B cell (primary cell): ENCODE measurements around the gene KRT84. TPM values are rescaled to one million over a fixed set of nuclear protein-coding genes. Genes with fewer than 3 reads are reported as not detected.

Experiments
- ATAC-seq: fragments of 200-7000 bp; cut with Tn5 transposase; one replicate; pipeline ENCODE4 v1.10.0; 2021; ENCODE audit warnings: low read depth, mild to moderate bottlenecking, moderate number of reproducible peaks, moderate library complexity
- CTCF ChIA-PET: fragments of 350-600 bp; sonication (Branson Sonifier 250); formaldehyde crosslinking; loops from one replicate; lab custom pipeline; 2021; ENCODE audit warnings: antibody characterized with exemption, inconsistent platforms; lab: Charles Lee
- POLR2A ChIA-PET: fragments of 350-600 bp; sonication (Branson Sonifier 250); formaldehyde crosslinking; loops from one replicate; lab custom pipeline; 2021; ENCODE audit warnings: antibody characterized with exemption; lab: Charles Lee
- DNase-seq: peaks from one replicate; pipeline ENCODE4 v3.0.0; 2013
- H2AFZ ChIP-seq: 2 replicates; pipeline ENCODE4 v1.6.1; 2012; ENCODE audit warnings: mild to moderate bottlenecking, low read depth, low read length; ENCODE audit not compliant: insufficient read depth, poor library complexity, severe bottlenecking
- H3K27ac ChIP-seq, 2 donors: 1 replicate in 1 of 2; 2 replicates in 1 of 2; pipeline ENCODE4 v1.5.1; 2012 to 2013; ENCODE audit warnings: low read length in 2 of 2, mild to moderate bottlenecking in 2 of 2, moderate library complexity in 1 of 2
- H3K27me3 ChIP-seq, 4 experiments: fragments of 200-600 bp in 1 of 4; sonication (generic) in 1 of 4; replicated peaks in 1 of 4; 1 replicate in 2 of 4; 2 replicates in 2 of 4; pipeline versions ENCODE4 v1.6.1 to v1.7.0; 2013 to 2016; ENCODE audit warnings: low read length in 3 of 4, mild to moderate bottlenecking in 2 of 4, mixed read lengths in 1 of 4, moderate library complexity in 1 of 4; ENCODE audit not compliant: insufficient read depth in 4 of 4, control insufficient read depth in 3 of 4; ENCODE audit errors: control extremely low read depth in 1 of 4
- H3K36me3 ChIP-seq, 2 experiments: replicated peaks in 1 of 2; 1 replicate in 1 of 2; 2 replicates in 1 of 2; pipeline versions ENCODE4 v1.6.1 to v1.7.1; 2013; ENCODE audit warnings: low read length in 1 of 2; ENCODE audit not compliant: insufficient read depth in 2 of 2, control insufficient read depth in 1 of 2; ENCODE audit errors: control extremely low read depth in 1 of 2, extremely low read depth in 1 of 2
- H3K4me1 ChIP-seq, 2 donors: fragments of 200-600 bp in 1 of 2; sonication (generic) in 1 of 2; 1 replicate in 1 of 2; 2 replicates in 1 of 2; pipeline versions ENCODE4 v1.5.1 to v1.6.1; 2013 to 2017; ENCODE audit warnings: low read length in 2 of 2; ENCODE audit not compliant: control insufficient read depth in 2 of 2, insufficient read depth in 2 of 2
- H3K4me2 ChIP-seq: replicated peaks from 2 replicates; pipeline ENCODE3; 2012; ENCODE audit warnings: mild to moderate bottlenecking, low read depth, low read length; ENCODE audit not compliant: poor library complexity, severe bottlenecking
- H3K4me3 ChIP-seq, 5 experiments: fragments of 200-600 bp in 1 of 5; sonication (generic) in 1 of 5; 1 replicate in 3 of 5; 2 replicates in 2 of 5; pipeline versions ENCODE4 v1.5.1 to v1.7.0; 2011 to 2016; ENCODE audit warnings: low read length in 4 of 5, mild to moderate bottlenecking in 4 of 5, low read depth in 2 of 5, control low read depth in 1 of 5, moderate library complexity in 1 of 5; ENCODE audit not compliant: insufficient read depth in 1 of 5; ENCODE audit errors: control extremely low read depth in 1 of 5, extremely low read depth in 1 of 5
- H3K79me2 ChIP-seq: fragments of 200-600 bp; sonication (generic); one replicate; pipeline ENCODE4 v1.6.0; 2016; ENCODE audit warnings: low read length; ENCODE audit not compliant: control insufficient read depth, insufficient read depth
- H3K9ac ChIP-seq: fragments of 200-600 bp; sonication (generic); 2 replicates; pipeline ENCODE4 v1.6.1; 2017; ENCODE audit warnings: mild to moderate bottlenecking, low read length, moderate library complexity
- H3K9me3 ChIP-seq, 3 donors: one replicate each; pipeline versions ENCODE4 v1.6.1 to v1.7.1; 2013; ENCODE audit warnings: low read length in 2 of 3; ENCODE audit not compliant: control insufficient read depth in 2 of 3, insufficient read depth in 1 of 3; ENCODE audit errors: control extremely low read depth in 1 of 3
- H4K20me1 ChIP-seq: 2 replicates; pipeline ENCODE4 v1.6.0; 2012; ENCODE audit warnings: mild to moderate bottlenecking, low read length; ENCODE audit not compliant: insufficient read depth, control insufficient read depth, poor library complexity, severe bottlenecking
- H3K27ac Mint-ChIP-seq: one replicate; pipeline ENCODE4 v1.8.0; 2021; ENCODE audit warnings: mixed read lengths
- H3K27me3 Mint-ChIP-seq: one replicate; pipeline ENCODE4 v1.8.0; 2021; ENCODE audit warnings: mixed read lengths
- H3K4me1 Mint-ChIP-seq: one replicate; pipeline ENCODE4 v1.8.0; 2021; ENCODE audit warnings: mixed read lengths
- H3K4me3 Mint-ChIP-seq: one replicate; pipeline ENCODE4 v1.8.0; 2021; ENCODE audit warnings: mixed read lengths
- H3K9me3 Mint-ChIP-seq: one replicate; pipeline ENCODE4 v1.8.0; 2022; ENCODE audit warnings: mixed read lengths; ENCODE audit not compliant: insufficient read depth
- CTCF ChIP-seq: fragments of 200-600 bp; IDR thresholded peaks from one replicate; pipeline ENCODE4 v1.8.0; 2022; ENCODE audit warnings: antibody characterized with exemption, mild to moderate bottlenecking
- EZH2 ChIP-seq: IDR thresholded peaks from 2 replicates; pipeline ENCODE4 v1.6.1; 2012; ENCODE audit warnings: borderline replicate concordance, low read depth, mild to moderate bottlenecking, moderate library complexity, low read length; ENCODE audit not compliant: insufficient read depth, poor library complexity, severe bottlenecking
- WGBS: methylation state at CpG from one replicate; pipeline ENCODE4 v1.1.5; 2013; ENCODE audit warnings: missing lambda C conversion rate; ENCODE audit not compliant: insufficient coverage; 5-methylcytosine and 5-hydroxymethylcytosine counted together
- intact Hi-C: fragments of 100-400 bp; cut with micrococcal nuclease; formaldehyde crosslinking; loops from one replicate; pipeline ENCODE4 v1.10.0; 2022
- polyA plus RNA-seq: library from polyadenylated mRNA; depleted of rRNA; stranded (reverse); fragments of >200 nt; gene quantifications from 2 replicates; pipeline ENCODE4 v1.2.3, GENCODE V29; 2012
- total RNA-seq, 2 donors: library from RNA; stranded (reverse); fragments of 120-200 nt in 1 of 2; gene quantifications; 1 replicate in 1 of 2; 2 replicates in 1 of 2; pipeline versions ENCODE4 v1.2.3 to v1.2.4, GENCODE V29; 2013 to 2022

The KRT84 gene
- total and polyA plus RNA-seq, 2 donors (not counting 1 experiment from before 2014, with no cell fraction given), result not detected

- Mint-ChIP-seq H3K4me3 (no peak overlapping the region), H3K9me3 (no peaks in the 10 kb centered on the region), H3K27ac (no peak overlapping the region), H3K4me1 (no peaks in the 10 kb centered on the region), H3K27me3 (peaks cover 12% of the 10 kb centered on the region)
- Histone ChIP-seq H4K20me1 (no peaks in the 10 kb centered on the region), H3K9ac (no peak overlapping the region), H3K4me1 (no peaks in the 10 kb centered on the region), H2AFZ (no peak overlapping the region), H3K27ac (no peak overlapping the region), H3K36me3 (no peaks in the 10 kb centered on the region), H3K4me3 (no peak overlapping the region), H3K79me2 (no peaks in the 10 kb centered on the region), H3K9me3 (no peaks in the 10 kb centered on the region), H3K27me3 (peaks cover 0 to 3% (median 0%) of the 10 kb centered on the region in 4 experiments), H3K4me2 (no peak overlapping the region)
- POLR2A ChIA-PET, result no interaction called here
- intact Hi-C loops, result no loop called here
- CTCF ChIA-PET, result no interaction called here
- TF ChIP-seq EZH2 (no peak), CTCF (no peak)
- 77% methylated on average over 9 of the region's 9 CpGs for WGBS
- DNase-seq (no peak), ATAC-seq (no peak)
These were observed 15.5 kb upstream of the KRT84 start for GRCh38 chr12:52400906-52401305.

GRCh38 chr12:52399756-52400155, 14.3 kb upstream of the KRT84 start:
- ChIA-PET POLR2A (no interaction called here), CTCF (no interaction called here)
- no peak overlapping the region for H3K4me2 ChIP-seq
- Mint-ChIP-seq H3K4me1 (no peaks in the 10 kb centered on the region), H3K9me3 (no peaks in the 10 kb centered on the region), H3K27ac (no peak overlapping the region), H3K4me3 (no peak overlapping the region), H3K27me3 (peaks cover 12% of the 10 kb centered on the region)
- no peaks in the 10 kb centered on the region for H4K20me1 ChIP-seq
- no peaks in the 10 kb centered on the region for H3K79me2 ChIP-seq
- no peak for ATAC-seq
- no peak overlapping the region for H3K27ac ChIP-seq
- WGBS, result 98% methylated on average over 16 of the region's 16 CpGs
- intact Hi-C loops, result no loop called here
- H3K4me3 ChIP-seq, result no peak overlapping the region
- no peaks in the 10 kb centered on the region for H3K4me1 ChIP-seq
- no peak for DNase-seq
- no peak overlapping the region for H3K9ac ChIP-seq
- peaks cover 0 to 3% (median 0%) of the 10 kb centered on the region in 4 experiments for H3K27me3 ChIP-seq
- TF ChIP-seq EZH2, result no peak
- H2AFZ ChIP-seq, result no peak overlapping the region
- H3K36me3 ChIP-seq, result no peaks in the 10 kb centered on the region
- no peaks in the 10 kb centered on the region for H3K9me3 ChIP-seq
